NCI-H446 treated with DMSO at 0.1 percent for 48 hours (cell line): ENCODE measurements around the gene COASY.

Experiments
- DNase-seq: peaks from one replicate; lab custom pipeline; 2025; lab: John Stamatoyannopoulos, UW

The COASY gene

DNA sequence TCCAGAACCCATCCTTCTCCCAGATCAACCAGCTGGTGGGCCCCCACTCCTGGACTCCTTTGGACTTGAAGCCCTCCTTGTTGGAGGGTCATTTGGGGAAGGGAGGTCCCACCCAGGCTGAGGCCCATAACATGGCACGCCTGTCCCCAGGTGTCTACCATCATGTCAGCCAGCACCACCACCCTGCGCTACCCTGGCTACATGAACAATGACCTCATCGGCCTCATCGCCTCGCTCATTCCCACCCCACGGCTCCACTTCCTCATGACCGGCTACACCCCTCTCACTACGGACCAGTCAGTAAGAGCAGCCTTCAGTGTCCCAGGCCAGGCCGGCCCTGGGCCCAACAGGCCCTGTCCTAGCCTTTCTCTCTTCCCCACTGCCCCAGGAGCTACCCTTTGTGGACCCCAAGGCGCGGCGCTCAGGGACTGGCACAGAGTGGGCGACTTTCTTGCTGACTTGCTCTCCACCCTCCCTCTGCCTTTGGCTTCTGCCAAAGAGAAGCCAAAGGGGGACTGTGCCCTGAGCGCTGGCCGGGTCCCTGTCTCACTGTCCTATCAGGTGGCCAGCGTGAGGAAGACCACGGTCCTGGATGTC lies 51.8 kb downstream of the COASY start:
- no peak for DNase-seq
